Right atrium auricular region (tissue), 2 donors: ENCODE measurements around the gene EDN1. TPM values are rescaled to one million over a fixed set of nuclear protein-coding genes. Genes with fewer than 3 reads are reported as not detected.

Source experiments
- DNase-seq: peaks from one replicate; pipeline ENCODE4 v3.0.0-alpha.2; 2019; ENCODE audit warnings: low spot score
- H3K27ac ChIP-seq, 2 donors: fragments of 200-600 bp; sonication (generic); 1 replicate in 1 of 2; 2 replicates in 1 of 2; pipeline ENCODE4 v1.5.1; 2016 to 2019
- H3K27me3 ChIP-seq, 2 donors: fragments of 200-600 bp; sonication (generic); one replicate each; pipeline versions ENCODE4 v1.5.1 to v1.6.0; 2017 to 2019
- H3K36me3 ChIP-seq: fragments of 200-600 bp; sonication (generic); one replicate; pipeline ENCODE4 v1.5.1; 2016
- H3K4me1 ChIP-seq, 2 donors: fragments of 200-600 bp; sonication (generic); one replicate each; pipeline versions ENCODE4 v1.5.1 to v1.6.0; 2017 to 2019
- H3K4me3 ChIP-seq, 2 donors: fragments of 200-600 bp; sonication (generic); 1 replicate in 1 of 2; 2 replicates in 1 of 2; pipeline ENCODE4 v1.5.1; 2017 to 2019; ENCODE audit warnings: mild to moderate bottlenecking in 1 of 2, moderate library complexity in 1 of 2
- H3K9me3 ChIP-seq, 2 donors: fragments of 200-600 bp; sonication (generic); one replicate each; pipeline ENCODE4 v1.5.1; 2019
- CTCF ChIP-seq, 2 donors: fragments of 200-600 bp; sonication (generic); IDR thresholded peaks; one replicate each; pipeline ENCODE4 v1.5.1; 2019; ENCODE audit warnings: antibody characterized with exemption in 2 of 2
- total RNA-seq, 2 donors: library from RNA; depleted of rRNA; stranded (reverse); fragments of >200 nt; gene quantifications; one replicate each; pipeline ENCODE4 v1.1.0, GENCODE V29; 2016

The EDN1 gene
- total RNA-seq, 2 donors from 2014 or later = 9.0 to 13.4 TPM

- Histone ChIP-seq H3K4me1 (no peaks in the 10 kb centered on the region), H3K36me3 (no peaks in the 10 kb centered on the region), H3K9me3 (no peaks in the 10 kb centered on the region), H3K27ac (no peak overlapping the region), H3K4me3 (no peak overlapping the region), H3K27me3 (no peaks in the 10 kb centered on the region)
- TF ChIP-seq CTCF (IDR thresholded peaks at IDR 0.05) = no peak
- DNase-seq = no peak
Measured at GRCh38 chr6:12263403-12263802, 26.8 kb upstream of the EDN1 start.

GRCh38 chr6:12264671-12265070 lies 25.5 kb upstream of the EDN1 start:
- Histone ChIP-seq H3K27me3 (no peaks in the 10 kb centered on the region), H3K4me1 (no peaks in the 10 kb centered on the region), H3K27ac (no peak overlapping the region), H3K36me3 (no peaks in the 10 kb centered on the region), H3K4me3 (no peak overlapping the region), H3K9me3 (no peaks in the 10 kb centered on the region)
- no peak for DNase-seq
- TF ChIP-seq CTCF (IDR thresholded peaks at IDR 0.05) = no peak

GRCh38 chr6:12265296-12265695 lies 24.9 kb upstream of the EDN1 start:
- DNase-seq = no peak
- no peaks in the 10 kb centered on the region for H3K27me3 ChIP-seq
- TF ChIP-seq CTCF (IDR thresholded peaks at IDR 0.05) = no peak
- H3K4me1 ChIP-seq = no peaks in the 10 kb centered on the region
- H3K4me3 ChIP-seq = no peak overlapping the region
- H3K27ac ChIP-seq = no peak overlapping the region
- H3K9me3 ChIP-seq = no peaks in the 10 kb centered on the region
- H3K36me3 ChIP-seq = no peaks in the 10 kb centered on the region

- no peak for DNase-seq
- H3K27ac ChIP-seq = no peak overlapping the region
- H3K4me3 ChIP-seq = no peak overlapping the region
- H3K36me3 ChIP-seq = no peaks in the 10 kb centered on the region
- H3K4me1 ChIP-seq = no peaks in the 10 kb centered on the region
- H3K9me3 ChIP-seq = no peaks in the 10 kb centered on the region
- TF ChIP-seq CTCF (IDR thresholded peaks at IDR 0.05) = no peak
- H3K27me3 ChIP-seq = no peaks in the 10 kb centered on the region
Measured at GRCh38 chr6:12265791-12266190, 24.4 kb upstream of the EDN1 start.

GRCh38 chr6:12266571-12266970 lies 23.6 kb upstream of the EDN1 start:
- peaks cover 0 to 5% of the 10 kb centered on the region in 2 donors for H3K9me3 ChIP-seq
- TF ChIP-seq CTCF (IDR thresholded peaks at IDR 0.05) = no peak
- H3K27me3 ChIP-seq = no peaks in the 10 kb centered on the region

GRCh38 chr6:12269110-12269509 lies 21.1 kb upstream of the EDN1 start:
- Histone ChIP-seq H3K27ac (no peak overlapping the region), H3K27me3 (no peaks in the 10 kb centered on the region), H3K36me3 (no peaks in the 10 kb centered on the region), H3K4me1 (no peaks in the 10 kb centered on the region), H3K9me3 (peaks cover 0 to 17% of the 10 kb centered on the region in 2 donors), H3K4me3 (no peak overlapping the region)
- no peak for TF ChIP-seq CTCF (IDR thresholded peaks at IDR 0.05)
- no peak for DNase-seq

More at GRCh38 chr6:12266571-12266970, 23.6 kb upstream of the EDN1 start:
- no peak overlapping the region for H3K4me3 ChIP-seq
- H3K36me3 ChIP-seq = no peaks in the 10 kb centered on the region
- H3K27ac ChIP-seq = no peak overlapping the region
- no peaks in the 10 kb centered on the region for H3K4me1 ChIP-seq
- DNase-seq = no peak
